ENCODE measurements around the gene JDP2.

DNA sequence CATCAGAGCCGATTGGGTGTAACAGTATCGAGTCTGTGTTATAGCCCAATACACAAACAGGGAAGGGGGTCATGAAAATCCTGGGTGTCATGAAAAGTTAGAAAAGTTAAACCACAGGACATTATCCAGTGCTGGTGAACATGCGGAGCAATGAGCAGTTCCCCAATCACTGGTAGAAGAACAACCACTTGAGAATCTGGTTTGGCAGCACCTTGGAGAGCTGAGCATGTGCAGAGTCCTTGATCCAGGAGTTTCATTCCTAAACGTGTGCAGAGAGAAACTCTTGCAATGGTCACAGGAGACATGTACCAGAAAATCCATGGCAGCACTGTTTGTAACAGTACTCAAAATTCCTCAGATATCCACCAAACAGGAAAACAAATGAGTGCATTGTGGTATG, 23.0 kb upstream of the JDP2 start:
- no peak for TF ChIP-seq ELF4 (IDR thresholded peaks at IDR 0.05)
- TF ChIP-seq TARDBP (IDR thresholded peaks at IDR 0.05), result no peak
- no peak for TF ChIP-seq FOXM1 (IDR thresholded peaks at IDR 0.05; ENCODE audit: borderline replicate concordance)
- TF ChIP-seq ARNT (IDR thresholded peaks at IDR 0.05), result no peak
- TF ChIP-seq L3MBTL2 (conservative IDR thresholded peaks at IDR 0.05), result no peak
- TF ChIP-seq FOXA1 (IDR thresholded peaks at IDR 0.05), result no peak
- no peak for TF ChIP-seq SP1 (IDR thresholded peaks at IDR 0.05)
- TF ChIP-seq, protein P1, sequence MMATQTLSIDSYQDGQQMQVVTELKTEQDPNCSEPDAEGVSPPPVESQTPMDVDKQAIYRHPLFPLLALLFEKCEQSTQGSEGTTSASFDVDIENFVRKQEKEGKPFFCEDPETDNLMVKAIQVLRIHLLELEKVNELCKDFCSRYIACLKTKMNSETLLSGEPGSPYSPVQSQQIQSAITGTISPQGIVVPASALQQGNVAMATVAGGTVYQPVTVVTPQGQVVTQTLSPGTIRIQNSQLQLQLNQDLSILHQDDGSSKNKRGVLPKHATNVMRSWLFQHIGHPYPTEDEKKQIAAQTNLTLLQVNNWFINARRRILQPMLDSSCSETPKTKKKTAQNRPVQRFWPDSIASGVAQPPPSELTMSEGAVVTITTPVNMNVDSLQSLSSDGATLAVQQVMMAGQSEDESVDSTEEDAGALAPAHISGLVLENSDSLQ (IDR thresholded peaks at IDR 0.05), result no peak
- TF ChIP-seq FOXK2 (IDR thresholded peaks at IDR 0.05), result no peak

All from HEK293T (cell line).